ENCODE measurements around the gene MYO10. TPM values are rescaled to one million over a fixed set of nuclear protein-coding genes. Genes with fewer than 3 reads are reported as not detected.

MYO10 gene
- total RNA-seq, 8 experiments from 2014 or later = 0.41 to 57.0 (median 21.4) TPM

DNA sequence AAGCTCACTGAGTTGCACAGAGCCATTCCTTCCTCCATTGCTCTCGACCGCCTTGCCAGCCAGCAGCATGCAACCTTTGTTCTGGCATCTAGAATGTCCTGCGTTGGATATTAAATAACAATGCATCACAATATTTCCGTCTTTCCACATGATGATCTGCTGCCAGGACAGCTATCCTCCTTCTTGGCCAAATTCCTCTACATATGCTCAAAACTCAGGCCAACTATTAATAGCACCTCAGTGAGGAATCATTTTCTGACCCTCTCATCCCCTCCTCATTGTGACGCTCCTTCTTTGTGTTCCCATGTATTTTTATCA is 128.6 kb downstream of the MYO10 start:
- H3K27ac ChIP-seq = no peak overlapping the region
- no peak overlapping the region for H3K4me3 ChIP-seq
- no peak for ATAC-seq (replicated peaks in 6 of 8)
- 30 to 90% (median 68%) methylated on average over 1 to 5 of the region's 5 CpGs for WGBS, 10 experiments
- in situ Hi-C loops (cut with MboI; ENCODE audit: low pct_unique_long_range_greater_than_20kb in 2 of 9, low sequenced_read_pairs in 9 of 9, unreplicated experiment in 9 of 9) = no loop called here
- H3K4me1 ChIP-seq (replicated peaks in 1 of 2) = peaks cover 2 to 4% of the 10 kb centered on the region in 2 donors

DNA sequence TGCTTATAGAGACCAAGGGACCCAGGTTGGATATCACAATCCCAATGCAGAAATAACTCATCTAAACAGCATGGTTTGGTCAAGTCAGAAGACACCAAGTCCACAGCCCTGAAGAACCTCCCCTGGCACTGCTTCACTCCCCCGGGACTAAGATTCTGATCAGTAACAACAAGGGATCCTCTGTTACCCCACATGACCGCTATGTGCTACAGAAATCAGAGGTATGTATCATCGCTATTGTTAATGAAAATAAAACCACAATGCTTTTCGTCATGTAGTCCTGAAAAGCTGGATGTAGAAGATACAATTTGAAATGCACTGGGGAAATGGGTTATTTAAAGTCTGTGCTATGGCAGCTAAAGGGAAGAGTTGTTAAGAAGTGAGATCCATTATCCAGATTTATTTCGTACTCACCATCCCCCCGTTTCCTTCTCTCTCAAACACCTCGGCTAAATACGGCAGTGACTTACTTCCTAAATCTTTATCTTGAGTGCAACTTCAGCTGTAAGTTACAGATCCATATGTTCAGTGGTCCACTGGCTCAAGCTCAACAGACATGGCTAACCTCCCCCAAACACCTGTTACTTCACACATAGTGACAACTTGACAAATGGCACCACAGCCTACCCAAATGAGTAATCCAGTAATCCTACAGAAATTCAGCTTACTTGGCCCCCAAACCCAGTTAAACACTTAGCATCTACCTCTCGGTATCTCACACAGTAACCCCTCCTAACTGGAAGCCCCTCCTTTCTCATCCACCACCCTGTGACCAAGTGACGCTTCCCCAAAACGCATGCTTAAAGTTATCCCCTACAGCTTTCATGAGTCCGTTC is 129.2 kb downstream of the MYO10 start:
- H3K4me1 ChIP-seq (replicated peaks in 1 of 2) = peaks cover 2 to 4% of the 10 kb centered on the region in 2 donors
- H3K4me3 ChIP-seq = no peak overlapping the region
- no peak for ATAC-seq (replicated peaks in 6 of 8)
- no peak overlapping the region for H3K27ac ChIP-seq
- in situ Hi-C loops (cut with MboI; ENCODE audit: low pct_unique_long_range_greater_than_20kb in 2 of 9, low sequenced_read_pairs in 9 of 9, unreplicated experiment in 9 of 9) = no loop called here
- 80 to 100% (median 94%) methylated on average over 1 to 9 of the region's 12 CpGs for WGBS, 10 experiments

DNA sequence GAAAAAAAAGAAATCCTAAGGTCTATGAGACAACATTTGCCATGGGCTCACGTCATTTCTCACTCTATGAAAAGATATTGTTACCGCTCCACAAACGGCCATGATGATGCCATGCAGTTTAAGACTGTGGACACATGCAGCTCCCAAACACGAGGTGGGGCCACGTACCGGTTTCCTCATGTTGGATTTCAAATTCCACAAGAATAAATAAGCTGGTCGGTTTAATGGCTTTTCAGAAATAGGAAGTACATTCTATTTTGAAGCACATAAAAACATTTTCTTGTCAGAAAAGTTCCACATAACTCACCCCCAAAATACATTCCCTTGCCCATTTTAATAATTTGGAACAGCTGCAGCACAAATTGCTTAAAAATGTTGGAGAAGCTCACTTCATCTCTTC is 130.6 kb downstream of the MYO10 start:
- ATAC-seq (replicated peaks in 6 of 8) = no peak
- Histone ChIP-seq H3K4me3 (no peak overlapping the region), H3K27ac (no peak overlapping the region), H3K4me1 (replicated peaks in 1 of 2) (peaks cover 2 to 4% of the 10 kb centered on the region in 2 donors)
- in situ Hi-C loops (cut with MboI; ENCODE audit: low pct_unique_long_range_greater_than_20kb in 2 of 9, low sequenced_read_pairs in 9 of 9, unreplicated experiment in 9 of 9) = no loop called here
- WGBS, 10 experiments = 9 to 100% (median 91%) methylated on average over 1 to 7 of the region's 7 CpGs

DNA sequence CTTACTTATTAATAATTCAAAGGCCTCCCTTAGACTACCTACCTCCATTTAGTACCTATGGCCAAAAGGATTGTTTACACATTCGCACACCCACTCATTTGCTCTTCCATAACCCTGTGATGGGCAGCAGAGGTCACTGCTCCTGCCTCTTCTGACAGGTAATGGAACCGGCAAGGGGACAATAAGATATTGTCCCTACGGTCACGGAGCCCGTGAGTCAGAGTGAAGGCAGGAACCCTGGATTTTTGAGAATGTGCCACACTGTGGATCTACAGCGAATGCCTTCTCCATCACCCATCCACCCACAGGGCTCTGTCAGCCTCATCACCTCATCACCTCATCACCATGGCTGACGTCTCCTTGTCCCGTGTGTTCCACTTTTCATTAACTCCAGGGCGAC is 132.3 kb downstream of the MYO10 start:
- in situ Hi-C loops (cut with MboI; ENCODE audit: low pct_unique_long_range_greater_than_20kb in 2 of 9, low sequenced_read_pairs in 9 of 9, unreplicated experiment in 9 of 9) = no loop called here
- H3K27ac ChIP-seq = no peak overlapping the region
- no peak overlapping the region for H3K4me3 ChIP-seq
- no peak for ATAC-seq (replicated peaks in 6 of 8)
- H3K4me1 ChIP-seq (replicated peaks in 1 of 2) = peaks cover 0 to 3% of the 10 kb centered on the region in 2 donors
- 53 to 92% (median 85%) methylated on average over 2 to 6 of the region's 9 CpGs; no CpG with 5 or more reads in 4 of the 10 experiments for WGBS, 10 experiments

DNA sequence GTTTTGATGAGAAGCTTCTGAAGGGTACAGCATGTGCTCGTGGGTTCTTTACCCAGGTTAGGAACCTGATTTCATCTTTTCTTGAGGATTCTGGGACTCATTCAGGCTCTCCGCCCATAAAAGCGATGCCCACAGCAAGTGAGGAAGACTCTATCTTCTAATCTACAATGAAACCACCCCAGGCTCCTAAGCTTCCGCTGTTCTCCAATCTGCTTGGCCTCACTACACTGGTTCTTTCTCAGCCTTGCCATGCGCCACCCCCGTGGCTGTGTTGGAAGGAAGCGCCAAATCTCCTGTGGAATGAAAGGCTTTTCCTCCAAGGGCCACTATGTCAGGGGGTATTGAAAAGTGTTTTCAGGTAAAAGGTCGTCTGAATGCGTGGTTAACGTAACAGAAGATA is 135.6 kb downstream of the MYO10 start:
- Histone ChIP-seq H3K27ac (no peak overlapping the region), H3K4me1 (replicated peaks in 1 of 2) (peaks cover 0 to 3% of the 10 kb centered on the region in 2 donors), H3K4me3 (no peak overlapping the region)
- 68 to 100% (median 93%) methylated on average over 1 to 9 of the region's 10 CpGs; no CpG with 5 or more reads in 1 of the 10 experiments for WGBS, 10 experiments
- no peak for ATAC-seq (replicated peaks in 6 of 8)
- in situ Hi-C loops (cut with MboI; ENCODE audit: low pct_unique_long_range_greater_than_20kb in 2 of 9, low sequenced_read_pairs in 9 of 9, unreplicated experiment in 9 of 9) = no loop called here

DNA sequence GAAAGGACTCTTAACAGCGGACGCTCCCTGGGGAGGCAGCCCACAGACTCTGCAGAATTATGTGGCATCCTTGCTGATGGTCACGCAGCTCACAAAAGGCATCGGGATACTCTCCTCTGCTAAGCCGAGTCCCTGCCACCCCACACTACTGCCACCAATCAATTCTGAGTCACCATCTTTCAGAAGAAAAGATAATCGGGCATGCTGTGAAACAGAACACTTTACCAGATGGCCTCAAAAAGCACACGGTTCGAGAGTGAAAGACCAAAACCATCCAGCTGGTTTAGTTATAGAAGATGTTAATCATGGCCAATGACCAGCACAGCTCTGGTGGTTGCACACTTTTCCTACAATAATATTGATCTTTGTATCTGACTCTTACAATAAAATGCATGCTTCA is 136.3 kb downstream of the MYO10 start:
- peak in 1 of 8 experiments; percentile 28 for ATAC-seq (replicated peaks in 6 of 8)
- in situ Hi-C loops (cut with MboI; ENCODE audit: low pct_unique_long_range_greater_than_20kb in 2 of 9, low sequenced_read_pairs in 9 of 9, unreplicated experiment in 9 of 9) = loop anchor here in 8 of 9 experiments (10.0 to 25.0 kb wide), 5 partner anchors 385 to 1513 kb away; partner anchors contain the start of gene BASP1 (in 1 of the 8)
- Histone ChIP-seq H3K4me3 (no peak overlapping the region), H3K4me1 (replicated peaks in 1 of 2) (peaks cover 0 to 3% of the 10 kb centered on the region in 2 donors), H3K27ac (no peak overlapping the region)
- 79 to 94% (median 90%) methylated on average over 2 to 4 of the region's 8 CpGs; no CpG with 5 or more reads in 5 of the 10 experiments for WGBS, 10 experiments

DNA sequence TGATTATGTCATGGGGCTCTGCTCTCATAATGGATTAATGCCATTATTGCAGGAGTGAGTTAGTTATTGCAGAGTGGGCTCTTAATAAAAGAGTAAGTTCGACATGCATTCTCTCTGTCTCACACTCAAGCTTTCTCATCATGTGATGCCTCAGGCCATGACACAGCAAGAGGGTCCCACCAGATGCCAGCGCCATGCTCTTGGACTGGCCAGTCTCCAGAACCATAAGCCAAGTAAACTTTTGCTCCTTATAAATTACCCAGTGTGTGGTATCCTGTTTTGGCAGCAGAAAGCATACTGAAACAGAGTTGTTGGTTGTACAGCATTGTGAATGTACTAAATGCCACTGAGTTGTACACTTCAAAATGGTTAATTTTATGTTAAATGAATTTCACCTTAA is 138.1 kb downstream of the MYO10 start:
- in situ Hi-C loops (cut with MboI; ENCODE audit: low pct_unique_long_range_greater_than_20kb in 2 of 9, low sequenced_read_pairs in 9 of 9, unreplicated experiment in 9 of 9) = loop anchor here in 8 of 9 experiments (10.0 to 25.0 kb wide), 5 partner anchors 387 to 1514 kb away; partner anchors contain the start of gene BASP1 (in 1 of the 8)
- H3K4me3 ChIP-seq = no peak overlapping the region
- peaks cover 0 to 3% of the 10 kb centered on the region in 2 donors for H3K4me1 ChIP-seq (replicated peaks in 1 of 2)
- 0 to 100% (median 60%) methylated on average over 1 to 2 of the region's 2 CpGs; no CpG with 5 or more reads in 3 of the 10 experiments for WGBS, 10 experiments
- no peak for ATAC-seq (replicated peaks in 6 of 8)
- no peak overlapping the region for H3K27ac ChIP-seq

DNA sequence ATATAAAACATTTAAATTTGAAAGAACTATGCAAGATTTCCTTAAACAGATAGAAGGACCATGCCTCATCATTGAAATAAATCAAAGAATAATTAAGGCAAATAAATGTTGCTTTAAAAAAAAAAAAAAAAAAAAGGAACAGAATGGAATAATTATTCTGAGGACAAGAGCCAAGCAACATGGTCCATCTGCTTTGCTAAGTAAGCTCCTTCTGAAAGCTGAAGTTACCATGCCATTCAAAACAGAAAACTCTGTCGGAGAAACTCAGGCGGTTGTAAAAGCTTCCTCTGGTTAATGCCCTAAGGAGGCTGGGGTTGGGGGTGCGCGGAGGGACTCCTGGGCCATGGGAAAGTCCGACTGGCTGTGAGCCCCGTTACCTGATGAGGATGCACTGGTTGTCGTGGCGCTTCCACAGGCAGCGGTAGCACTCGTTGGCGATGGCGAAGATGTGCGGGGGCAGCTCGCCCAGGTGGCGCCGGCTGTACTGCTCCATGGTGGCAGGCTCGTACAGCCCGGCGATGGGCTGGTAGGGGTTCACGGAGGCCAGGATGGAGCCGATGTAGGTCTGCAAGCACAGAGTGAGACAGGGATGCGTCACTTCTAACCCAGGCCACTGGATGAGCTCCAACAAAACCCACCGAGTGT is 141.7 kb downstream of the MYO10 start:
- no peak for ATAC-seq (replicated peaks in 6 of 8)
- Histone ChIP-seq H3K27ac (no peak overlapping the region), H3K4me3 (no peak overlapping the region), H3K4me1 (replicated peaks in 1 of 2) (peaks cover 4 to 10% of the 10 kb centered on the region in 2 donors)
- in situ Hi-C loops (cut with MboI; ENCODE audit: low pct_unique_long_range_greater_than_20kb in 2 of 9, low sequenced_read_pairs in 9 of 9, unreplicated experiment in 9 of 9) = loop anchor here in 8 of 9 experiments (10.0 to 25.0 kb wide), 5 partner anchors 390 to 1518 kb away; partner anchors contain the start of gene BASP1 (in 1 of the 8)
- 47 to 100% (median 85%) methylated on average over 1 to 10 of the region's 23 CpGs; no CpG with 5 or more reads in 2 of the 10 experiments for WGBS, 10 experiments

DNA sequence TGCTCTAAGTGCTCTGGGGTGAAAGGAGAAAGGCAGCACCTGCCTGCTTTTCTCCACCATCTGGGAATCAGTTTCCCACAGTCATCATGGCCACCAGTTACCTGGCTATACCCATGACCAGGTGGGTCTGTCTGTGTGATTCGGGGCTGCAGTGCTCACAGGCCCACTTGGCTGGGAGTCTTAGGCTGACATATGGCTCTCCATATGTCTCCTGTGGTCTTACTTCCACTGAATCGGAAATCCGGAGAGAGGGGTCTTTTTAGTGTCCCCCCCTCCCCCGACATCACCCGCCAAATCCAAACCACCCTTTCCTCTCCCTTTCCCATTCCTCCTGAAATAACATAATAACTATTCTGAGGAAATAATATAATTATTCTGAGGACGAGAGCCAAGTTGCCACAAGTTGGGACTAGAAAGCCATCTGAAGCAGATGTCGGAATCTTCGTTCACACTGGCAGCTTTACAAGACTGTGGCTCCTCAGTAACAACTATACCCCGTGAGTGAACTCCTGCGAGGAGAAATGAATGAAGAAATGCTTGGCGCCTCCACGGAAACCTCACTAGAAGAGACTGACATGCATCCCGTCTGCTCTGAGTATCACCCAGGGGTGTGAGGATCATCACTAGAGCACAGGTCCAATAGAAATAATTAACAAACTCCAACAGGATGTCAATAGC is 143.4 kb downstream of the MYO10 start:
- peak in 1 of 8 experiments; percentile 35 for ATAC-seq (replicated peaks in 6 of 8)
- in situ Hi-C loops (cut with MboI; ENCODE audit: low pct_unique_long_range_greater_than_20kb in 2 of 9, low sequenced_read_pairs in 9 of 9, unreplicated experiment in 9 of 9) = loop anchor here in 8 of 9 experiments (10.0 to 25.0 kb wide), 5 partner anchors 392 to 1520 kb away; partner anchors contain the start of gene BASP1 (in 1 of the 8)
- no peak overlapping the region for H3K27ac ChIP-seq
- peaks cover 4 to 10% of the 10 kb centered on the region in 2 donors for H3K4me1 ChIP-seq (replicated peaks in 1 of 2)
- H3K4me3 ChIP-seq = no peak overlapping the region
- WGBS, 10 experiments = 52 to 84% (median 83%) methylated on average over 2 to 10 of the region's 13 CpGs; no CpG with 5 or more reads in 6 of the 10 experiments

DNA sequence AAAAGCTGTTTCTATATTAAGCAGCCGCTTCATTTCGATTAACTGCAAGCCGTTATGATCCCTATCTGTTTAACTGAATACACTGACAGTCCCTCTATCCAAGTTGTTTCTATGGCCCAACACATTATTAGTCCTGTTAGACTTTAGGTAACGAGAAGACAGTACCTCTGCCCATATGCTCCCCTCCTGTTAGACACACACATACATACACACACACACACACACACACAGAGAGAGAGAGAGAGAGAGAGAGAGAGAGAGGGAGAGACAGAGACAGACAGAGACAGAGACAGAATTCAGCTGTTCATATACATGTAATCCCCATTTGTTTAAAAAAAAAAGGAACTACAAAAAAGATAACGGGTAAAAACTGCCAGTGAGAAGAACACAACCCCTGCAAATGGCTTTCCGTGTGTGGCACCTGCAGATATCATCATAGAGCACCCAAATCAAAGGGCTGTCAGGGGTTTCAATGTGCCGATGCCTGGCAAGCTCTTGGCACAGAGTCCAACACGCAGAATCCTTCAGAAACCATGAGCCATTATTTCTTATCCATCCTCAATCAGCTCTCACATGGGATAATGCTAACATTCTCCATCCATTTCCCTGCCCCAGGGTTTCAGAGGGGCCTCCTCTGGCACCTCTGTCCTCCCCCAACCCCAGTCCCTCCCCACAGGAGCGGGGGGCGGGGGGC is 144.0 kb downstream of the MYO10 start:
- H3K4me3 ChIP-seq = no peak overlapping the region
- in situ Hi-C loops (cut with MboI; ENCODE audit: low pct_unique_long_range_greater_than_20kb in 2 of 9, low sequenced_read_pairs in 9 of 9, unreplicated experiment in 9 of 9) = loop anchor here in 8 of 9 experiments (10.0 to 25.0 kb wide), 5 partner anchors 393 to 1520 kb away; partner anchors contain the start of gene BASP1 (in 1 of the 8)
- peak in 5 of 8 experiments; percentile 15 to 33 (median 27) for ATAC-seq (replicated peaks in 6 of 8)
- H3K4me1 ChIP-seq (replicated peaks in 1 of 2) = peaks cover 4 to 10% of the 10 kb centered on the region in 2 donors
- no peak overlapping the region for H3K27ac ChIP-seq
- WGBS, 10 experiments = 48 to 100% (median 75%) methylated on average over 2 to 7 of the region's 10 CpGs; no CpG with 5 or more reads in 1 of the 10 experiments

DNA sequence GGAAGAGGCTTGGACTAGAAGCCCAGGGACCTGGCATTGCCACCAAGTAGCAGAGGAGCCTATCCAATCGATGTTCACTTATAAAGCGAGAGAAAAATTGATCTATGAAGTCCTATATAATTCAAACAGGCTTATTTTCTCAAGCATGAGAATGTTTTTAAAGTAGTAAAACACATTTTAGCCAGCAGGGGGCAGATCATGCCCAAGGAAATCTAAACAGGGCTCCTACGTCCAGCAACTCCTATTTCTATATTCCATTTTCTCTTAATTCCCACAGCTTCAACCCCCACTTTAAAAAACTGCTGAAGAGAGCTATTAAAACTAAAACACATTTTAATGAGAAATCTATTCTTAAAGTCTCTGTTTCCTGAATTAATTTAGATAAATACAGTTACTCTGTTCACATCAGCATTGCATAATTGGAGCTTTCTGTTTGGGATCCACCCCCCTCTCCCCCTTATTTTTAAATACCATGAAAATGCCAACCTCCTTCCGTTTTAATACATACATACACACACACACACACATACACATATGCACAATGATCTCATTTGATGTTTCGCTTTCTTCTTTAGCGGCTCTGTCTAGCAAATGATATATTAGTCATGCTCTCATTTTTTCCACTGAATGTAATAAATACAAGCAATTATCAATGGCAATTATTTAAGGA is 144.9 kb downstream of the MYO10 start:
- in situ Hi-C loops (cut with MboI; ENCODE audit: low pct_unique_long_range_greater_than_20kb in 2 of 9, low sequenced_read_pairs in 9 of 9, unreplicated experiment in 9 of 9) = loop anchor here in 8 of 9 experiments (10.0 to 25.0 kb wide), 5 partner anchors 394 to 1521 kb away; partner anchors contain the start of gene BASP1 (in 1 of the 8)
- no peak overlapping the region for H3K4me3 ChIP-seq
- H3K4me1 ChIP-seq (replicated peaks in 1 of 2) = peaks cover 4 to 10% of the 10 kb centered on the region in 2 donors
- 0 to 40% (median 15%) methylated on average over 1 to 6 of the region's 6 CpGs for WGBS, 10 experiments
- no peak overlapping the region for H3K27ac ChIP-seq
- ATAC-seq (replicated peaks in 6 of 8) = peak in 7 of 8 experiments; percentile 40 to 82 (median 61)

Data from motor neuron (in vitro differentiated cells).